Activated T-cell treated with anti-CD3 and anti-CD28 coated beads for 1 hour (primary cell): ENCODE measurements around the gene TNNC1.
A peak's percentile ranks its signal among the peaks of the same experiment; 100 is the strongest.

ENCODE experiments used
- DNase-seq: peaks from one replicate; pipeline ENCODE4 v3.0.0-alpha.2; 2020; ENCODE audit warnings: low read depth

Gene TNNC1

DNA sequence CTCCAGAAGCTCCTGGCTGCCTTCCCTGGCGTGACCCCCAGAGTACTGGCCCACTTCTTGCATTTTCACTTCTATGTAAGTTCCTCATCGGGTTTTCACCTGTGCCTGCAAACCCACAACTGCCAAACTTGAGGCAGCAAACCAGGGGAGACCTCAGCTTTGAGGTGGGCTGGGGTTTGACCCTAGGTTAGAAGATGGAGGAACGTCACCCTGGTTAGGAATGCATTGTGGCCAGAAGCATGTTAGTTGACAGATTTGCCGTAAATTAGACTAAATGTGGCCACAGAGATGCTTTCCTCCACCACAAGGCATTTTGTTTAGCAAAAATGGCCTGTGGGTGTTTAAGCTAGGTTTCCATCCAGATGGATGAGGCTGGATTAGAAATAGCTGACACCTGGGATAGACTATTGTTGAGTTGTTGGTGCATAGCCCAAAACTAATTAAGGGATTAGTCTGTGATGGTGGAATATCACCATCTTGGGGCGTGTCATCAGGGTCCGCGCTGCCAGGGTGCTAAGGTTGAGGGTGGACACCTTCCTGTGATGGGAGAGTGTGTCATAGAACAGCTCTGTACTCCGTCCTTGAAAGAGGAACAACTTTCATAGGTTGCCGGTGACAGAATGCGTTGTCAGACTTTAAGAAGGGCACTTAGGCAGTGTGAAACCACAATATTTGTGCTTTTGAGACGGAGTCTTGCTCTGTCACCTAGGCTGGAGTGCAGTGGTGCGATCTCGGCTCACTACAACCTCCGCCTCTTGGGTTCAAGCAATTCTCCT is 5.1 kb upstream of the TNNC1 start:
- no peak for DNase-seq

DNA sequence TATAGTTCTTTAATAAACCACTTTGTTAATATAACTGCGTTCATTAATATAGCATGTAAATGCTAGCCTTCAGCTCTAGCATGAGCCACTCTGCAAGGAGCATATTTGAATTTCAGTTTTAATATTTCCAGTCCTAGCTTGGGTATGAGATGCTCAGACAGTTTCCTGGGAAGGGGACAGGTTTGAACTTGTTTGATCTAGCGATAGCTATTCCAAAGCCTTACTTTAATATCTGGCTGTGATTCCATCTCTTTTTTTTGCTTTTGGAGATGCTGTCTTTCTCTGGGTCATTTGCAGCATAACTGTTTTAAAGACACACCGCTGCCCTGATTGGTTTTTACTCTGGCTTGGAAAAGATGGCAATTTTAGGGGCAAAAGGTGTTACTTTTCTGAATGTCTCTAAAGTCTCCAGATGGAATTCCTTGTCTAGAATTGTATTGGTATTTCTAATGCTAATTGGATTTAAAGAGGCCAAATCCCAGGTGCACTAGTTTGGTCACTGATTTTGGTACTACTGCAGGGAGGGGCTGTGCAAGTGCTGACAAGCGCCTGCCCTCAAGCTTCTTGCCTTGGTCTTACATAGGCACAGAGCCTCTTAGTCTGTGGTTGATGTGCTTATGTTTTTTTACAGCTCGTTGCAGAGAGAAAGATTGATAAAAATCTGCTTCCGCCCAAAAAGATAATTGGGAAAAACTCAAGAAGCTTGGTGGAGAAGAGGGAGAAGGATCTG is 4.4 kb upstream of the TNNC1 start:
- no peak for DNase-seq

DNA sequence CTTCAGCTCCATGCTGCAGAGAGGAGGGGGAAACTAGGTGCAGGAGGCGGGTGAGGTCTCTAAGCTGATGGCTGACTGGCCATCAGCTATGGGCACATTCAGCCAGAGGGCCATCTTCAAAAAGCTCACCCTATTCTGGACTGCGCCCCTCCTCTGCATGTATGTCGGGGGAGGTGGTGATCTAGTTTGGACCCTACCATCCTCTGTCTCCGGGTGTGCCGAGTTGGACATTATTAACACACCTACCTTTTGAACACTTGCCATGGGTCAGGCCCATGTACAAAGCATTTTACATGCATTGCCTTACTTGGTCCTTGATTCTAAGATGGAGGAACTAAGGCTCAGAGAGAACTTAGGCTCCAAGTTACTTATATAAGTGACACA is 3.0 kb upstream of the TNNC1 start:
- DNase-seq = no peak

DNA sequence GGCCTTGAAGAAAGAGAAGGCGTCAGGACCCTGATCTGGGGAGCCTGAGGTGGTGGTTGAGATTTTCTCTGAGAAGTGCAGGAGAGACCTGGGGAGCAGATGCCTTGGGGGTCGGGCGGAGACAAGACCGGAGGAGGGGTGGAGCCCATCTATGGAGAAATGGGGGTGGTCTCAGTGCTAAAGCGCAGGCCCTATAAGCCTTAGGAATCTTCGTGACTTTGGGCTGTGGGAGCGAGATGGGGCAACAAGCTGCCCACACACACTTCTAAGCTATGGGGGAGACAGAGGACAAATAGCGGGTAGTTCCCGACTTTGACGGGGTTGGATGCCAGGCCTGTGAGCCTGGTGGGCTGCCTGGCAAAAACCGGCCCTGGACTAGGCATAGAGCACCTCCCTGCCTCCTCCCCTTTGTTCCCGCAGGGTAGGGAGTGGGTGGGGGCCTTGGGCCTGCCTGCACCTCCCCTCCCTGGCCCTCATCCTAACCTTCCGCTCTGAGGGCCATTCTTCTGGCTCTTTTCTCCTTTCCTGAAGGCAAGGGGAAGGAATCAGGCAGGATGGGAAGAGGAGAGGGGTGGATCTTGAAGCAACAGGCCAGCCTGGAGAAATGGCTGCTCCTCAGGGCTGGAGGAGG is 2.4 kb upstream of the TNNC1 start:
- no peak for DNase-seq

DNA sequence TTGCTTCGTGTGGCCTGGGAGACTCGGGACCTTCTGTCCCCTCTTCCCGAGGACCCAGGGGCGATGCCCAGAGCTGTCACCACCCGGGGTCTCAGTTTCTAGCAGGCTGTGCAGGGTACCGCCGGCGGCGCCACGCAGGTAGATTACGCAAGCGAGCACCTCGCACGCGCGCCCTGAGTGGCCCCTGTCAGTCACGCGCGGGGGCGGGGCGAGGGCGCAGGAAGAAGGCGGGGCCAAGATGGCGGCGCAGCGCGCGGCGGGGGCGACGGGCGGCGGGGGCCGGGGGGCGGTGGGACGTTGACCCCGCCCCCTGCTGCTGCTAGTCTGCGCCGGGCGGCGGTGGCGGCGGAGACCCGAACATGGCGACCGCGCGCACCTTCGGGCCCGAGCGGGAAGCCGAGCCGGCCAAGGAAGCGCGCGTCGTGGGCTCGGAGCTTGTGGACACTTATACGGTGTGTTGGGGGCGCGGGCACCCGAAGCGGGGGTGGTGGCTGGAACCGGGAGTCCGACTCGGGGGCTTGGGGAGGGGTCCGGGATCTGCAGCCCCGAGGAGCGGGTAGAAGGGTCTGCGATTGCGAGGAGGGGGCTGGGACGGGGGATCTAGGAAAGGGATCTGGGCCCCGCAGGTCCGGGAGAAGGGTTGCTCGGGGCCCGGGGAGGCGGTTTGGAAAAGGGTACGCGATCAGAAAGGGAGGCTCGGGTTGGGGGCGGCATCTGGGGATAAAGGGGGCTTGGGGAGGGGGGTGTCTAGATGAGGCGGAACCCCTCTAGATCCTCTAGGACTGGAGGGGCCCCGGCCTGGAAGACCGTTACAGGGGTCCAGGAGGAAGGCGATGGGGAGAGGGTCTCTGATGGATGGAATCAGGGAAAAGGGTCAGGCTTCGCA is 1.7 kb upstream of the TNNC1 start, which contains the start of gene NISCH:
Gene NISCH, plus strand, starts transcription at position 322 of the 886 bp plus-strand sequence. Its CDS starts 38 bp downstream, at position 360.
- DNase-seq = peak; percentile 99

DNA sequence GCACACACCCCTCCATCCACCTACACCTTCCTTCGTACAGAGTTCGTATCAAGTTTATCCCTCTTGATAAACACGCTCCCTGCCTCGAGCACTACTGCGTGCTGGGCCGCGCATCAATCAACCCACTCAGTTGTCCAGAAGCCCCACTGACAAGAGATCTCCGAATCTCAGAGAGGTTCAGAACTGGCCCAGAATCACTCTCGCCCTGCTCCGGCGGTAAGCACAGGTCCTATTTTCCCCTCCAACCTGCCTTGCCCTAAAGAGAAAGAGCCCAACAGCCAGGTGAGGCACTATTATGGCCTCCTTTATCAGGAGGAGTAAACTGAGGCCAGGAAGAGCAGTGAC is 1.1 kb upstream of the TNNC1 start:
- no peak for DNase-seq

DNA sequence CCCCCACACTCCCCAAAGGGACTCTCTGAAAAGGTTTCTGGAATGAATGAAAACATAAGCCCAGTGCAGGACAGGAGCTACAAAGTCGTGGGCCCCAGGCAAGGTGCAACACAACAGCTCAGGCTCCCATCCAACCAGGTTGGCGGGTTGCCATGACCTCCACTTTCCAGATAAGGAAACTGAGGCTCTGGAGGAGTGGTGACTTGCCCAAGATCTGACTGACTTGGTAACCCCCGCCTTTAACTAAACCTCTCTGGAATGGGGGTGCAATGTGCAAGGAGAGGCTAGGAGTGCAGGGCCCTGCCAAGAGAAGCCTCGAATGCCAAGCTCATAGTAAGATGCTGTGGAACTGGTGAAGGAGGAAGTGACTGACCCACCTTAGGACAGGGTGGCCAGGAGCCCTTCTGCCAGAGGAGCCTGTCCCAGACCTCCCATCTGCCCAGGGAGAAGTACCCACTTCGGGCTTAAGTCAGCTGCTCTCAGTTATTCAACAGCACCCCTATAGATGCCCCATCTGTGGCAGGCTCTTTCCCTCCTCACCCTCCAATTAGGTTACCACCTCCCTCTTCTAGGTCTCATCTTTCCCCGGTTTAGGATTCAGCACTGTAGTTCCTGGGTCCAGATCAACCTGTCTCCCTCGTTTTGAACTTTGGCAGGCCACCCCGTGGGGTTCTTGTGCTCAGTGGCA is 553 bp upstream of the TNNC1 start:
- no peak for DNase-seq

DNA sequence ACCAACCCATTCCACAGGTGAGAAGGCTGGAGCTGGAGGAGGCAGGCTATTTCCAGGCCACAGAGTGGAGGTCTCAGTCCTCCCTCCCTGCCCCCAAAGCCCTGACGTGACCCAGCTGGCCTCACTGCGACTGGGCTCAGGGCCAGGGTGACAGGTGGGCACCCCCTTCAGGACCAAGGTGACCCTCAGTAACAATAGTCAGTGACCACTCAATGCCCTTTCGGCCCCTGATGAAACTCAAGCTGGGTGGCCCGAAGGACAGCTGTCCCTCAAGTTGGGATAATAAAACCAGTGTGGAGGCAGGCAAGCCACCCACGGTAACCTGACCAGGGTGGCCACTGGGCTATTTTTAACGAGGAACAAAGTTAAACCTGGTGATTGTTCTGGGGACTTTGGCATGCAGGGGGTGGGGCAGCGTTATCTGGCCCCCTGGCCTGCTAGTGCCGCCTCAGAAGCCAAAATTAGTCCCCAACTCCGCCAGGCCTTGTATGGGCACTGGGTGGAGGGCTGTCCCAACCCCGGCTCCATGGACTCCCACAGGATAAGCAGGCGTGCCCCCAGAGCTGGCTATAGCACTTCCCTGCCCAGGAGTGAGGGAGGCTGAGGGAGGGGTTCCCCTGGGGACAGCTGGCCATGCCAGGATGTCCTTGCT is 1.1 kb downstream of the TNNC1 start:
- DNase-seq = no peak

DNA sequence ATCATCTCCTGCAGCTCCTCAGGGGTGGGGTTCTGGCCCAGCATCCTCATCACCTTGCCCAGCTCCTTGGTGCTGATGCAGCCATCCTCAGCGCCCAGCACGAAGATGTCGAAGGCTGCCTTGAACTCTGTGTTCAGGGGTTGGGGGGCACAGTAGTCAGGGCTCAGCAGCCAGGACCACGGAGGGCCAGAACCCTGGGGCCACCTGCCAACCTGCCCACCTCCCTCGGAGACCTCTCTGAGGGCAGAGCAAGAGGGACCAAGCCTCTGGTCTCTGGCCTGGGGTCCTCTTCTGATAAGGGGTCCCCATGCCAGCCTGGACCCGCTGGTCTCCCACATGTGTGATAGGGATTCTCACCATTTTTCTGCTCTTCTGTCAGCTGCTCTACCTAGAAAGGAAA is 1.7 kb downstream of the TNNC1 start:
- DNase-seq = no peak

DNA sequence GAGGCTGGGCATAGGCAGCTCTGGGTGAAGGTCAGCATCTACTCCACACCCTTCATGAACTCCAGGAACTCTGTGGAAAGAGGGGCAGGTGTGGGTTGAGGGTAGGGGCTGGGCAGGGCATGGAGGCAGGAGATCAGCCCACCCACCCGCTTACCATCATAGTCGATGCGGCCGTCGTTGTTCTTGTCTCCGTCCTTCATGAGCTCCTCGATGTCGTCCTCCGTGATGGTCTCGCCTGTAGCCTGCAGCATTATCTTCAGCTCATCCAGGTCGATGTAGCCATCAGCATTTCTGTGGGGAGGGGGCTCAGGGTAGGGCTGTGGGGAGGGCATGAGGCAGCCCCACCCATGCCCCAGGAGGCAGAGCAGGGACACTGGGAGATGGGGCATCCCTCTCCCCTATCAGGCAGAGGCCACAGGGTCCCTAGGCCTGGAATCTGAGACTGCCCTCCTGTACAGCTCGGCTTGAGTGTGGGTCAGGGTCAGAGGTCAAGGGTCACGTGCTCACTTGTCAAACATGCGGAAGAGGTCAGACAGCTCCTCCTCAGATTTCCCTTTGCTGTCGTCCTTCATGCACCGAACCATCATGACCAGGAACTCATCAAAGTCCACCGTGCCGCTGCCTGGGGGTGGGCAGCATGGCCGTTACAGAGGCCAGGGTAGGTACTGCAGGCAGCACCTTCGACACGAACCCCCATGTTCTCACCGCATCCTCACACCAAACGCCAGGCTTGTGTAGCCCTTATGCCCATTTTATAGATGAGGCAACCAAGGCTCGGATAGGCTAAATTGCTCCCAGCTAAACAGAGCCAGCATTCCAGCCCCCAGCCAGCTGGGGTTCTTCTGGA is 2.4 kb downstream of the TNNC1 start:
- DNase-seq = no peak

DNA sequence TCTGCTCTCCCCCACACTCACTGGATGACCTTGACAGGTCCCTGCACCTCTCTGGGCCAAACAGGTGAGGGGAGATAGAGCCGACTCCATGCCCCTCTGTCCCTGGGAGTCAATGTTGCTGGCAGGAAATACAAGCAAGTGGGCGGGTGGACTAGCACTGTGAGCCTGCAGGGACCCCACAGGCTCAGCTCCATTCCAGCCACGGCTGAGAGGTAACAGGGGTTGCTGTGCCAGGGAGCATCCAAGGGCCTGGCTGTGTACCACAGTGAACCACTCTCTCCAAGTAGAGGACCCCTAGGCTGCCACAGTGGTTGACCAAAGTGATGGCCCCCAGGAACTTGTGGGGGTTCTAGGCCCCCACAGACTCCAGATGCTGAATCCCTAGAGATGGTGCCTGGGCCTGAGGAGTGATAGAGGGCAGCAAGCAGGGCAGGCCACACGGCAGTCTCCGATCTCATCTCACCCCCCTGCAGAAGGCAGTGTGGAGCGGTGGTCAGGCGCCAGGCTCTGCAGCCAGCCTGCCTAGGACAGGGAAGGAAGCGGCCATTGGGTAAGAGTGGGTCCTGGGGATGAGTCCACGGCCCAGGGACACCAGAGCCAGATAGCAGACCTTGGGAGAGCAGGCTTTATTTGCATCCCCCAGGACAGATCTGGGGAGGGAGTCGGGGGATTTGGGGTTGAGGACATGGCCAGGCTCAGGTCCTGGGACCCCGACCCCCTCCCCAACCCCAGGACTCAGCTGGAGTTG is 3.2 kb downstream of the TNNC1 start:
- DNase-seq = no peak

DNA sequence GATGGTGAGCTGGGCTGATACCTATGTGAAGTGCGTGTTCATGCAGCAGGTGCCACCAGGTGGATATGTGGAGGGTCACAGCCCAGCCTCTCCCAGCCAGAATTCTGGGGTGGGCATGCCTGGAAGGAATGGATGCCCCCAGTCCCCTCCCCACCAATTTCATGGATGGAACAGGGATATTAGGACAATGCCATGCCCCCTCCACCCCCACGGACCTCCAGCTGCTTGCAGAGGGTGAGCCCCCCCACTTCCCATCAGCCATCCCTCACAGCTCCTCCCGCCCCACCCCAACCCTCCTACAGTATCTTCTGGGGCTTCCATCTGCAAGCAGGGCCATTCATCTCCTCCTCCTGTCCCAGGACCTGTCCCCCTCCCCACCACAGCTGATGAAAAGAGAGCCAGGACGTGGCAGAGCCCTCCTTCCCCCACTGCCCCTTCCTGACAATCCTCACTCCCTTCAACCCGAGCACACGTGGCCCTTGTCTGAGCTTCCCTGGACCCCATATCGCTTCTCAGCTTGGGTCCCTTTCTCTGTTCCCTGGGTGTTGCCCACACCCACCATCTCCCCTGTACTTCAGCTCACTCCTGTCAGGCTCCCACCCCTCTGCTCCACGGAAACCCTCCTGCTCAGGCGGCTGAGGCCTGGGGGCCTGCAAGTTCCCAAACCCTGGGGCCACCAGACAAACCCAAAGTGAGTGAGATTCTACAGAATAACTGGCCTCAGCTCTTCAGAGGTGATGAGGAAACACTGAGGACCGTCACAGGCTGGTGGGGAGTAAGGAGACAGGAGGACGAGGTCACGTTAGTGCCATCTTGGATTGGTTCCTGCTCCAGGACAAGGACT is 6.1 kb downstream of the TNNC1 start:
- DNase-seq = no peak

DNA sequence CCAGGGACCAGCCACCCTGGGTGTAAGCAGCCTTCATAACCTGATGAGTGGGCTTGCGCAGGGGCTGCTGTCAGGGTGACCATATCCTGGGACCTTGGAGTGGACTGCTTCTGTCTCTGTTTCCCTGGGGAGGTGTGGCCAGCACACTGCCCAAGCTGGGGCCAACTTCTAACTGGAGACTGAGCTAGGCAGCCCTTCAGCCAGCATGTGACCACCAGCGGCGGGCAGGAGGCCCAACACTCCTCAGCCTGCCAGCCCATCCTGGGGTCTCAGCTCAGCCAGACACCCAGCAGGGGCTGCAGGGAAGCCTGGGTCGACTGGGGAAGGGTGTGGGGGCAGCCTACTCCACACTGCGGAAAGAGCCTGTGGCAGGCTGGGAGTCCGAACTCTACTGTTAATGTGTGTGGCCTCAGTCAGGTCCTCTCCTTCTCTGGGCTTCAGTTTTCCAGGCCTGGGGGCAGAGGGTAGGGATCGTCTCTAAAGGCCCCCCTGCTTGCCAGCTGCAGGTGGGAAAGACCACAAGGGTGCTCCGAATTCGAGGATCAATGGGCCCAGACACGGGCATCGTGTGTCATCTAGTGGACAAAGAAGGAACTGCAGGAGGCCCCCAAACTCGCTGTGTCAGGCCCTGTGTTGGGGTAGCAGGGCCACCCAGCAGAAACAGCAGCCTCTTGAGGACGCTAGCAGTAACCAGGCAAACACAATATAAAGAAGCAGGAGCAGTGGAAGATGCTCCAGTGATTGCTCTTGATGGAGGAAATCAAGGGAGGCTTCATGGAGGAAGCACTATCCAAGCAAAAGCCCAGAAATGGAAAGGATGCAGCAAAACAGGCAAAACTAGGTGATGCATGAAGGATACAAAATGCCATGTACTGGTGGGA is 7.0 kb downstream of the TNNC1 start:
- DNase-seq = peak; percentile 62

DNA sequence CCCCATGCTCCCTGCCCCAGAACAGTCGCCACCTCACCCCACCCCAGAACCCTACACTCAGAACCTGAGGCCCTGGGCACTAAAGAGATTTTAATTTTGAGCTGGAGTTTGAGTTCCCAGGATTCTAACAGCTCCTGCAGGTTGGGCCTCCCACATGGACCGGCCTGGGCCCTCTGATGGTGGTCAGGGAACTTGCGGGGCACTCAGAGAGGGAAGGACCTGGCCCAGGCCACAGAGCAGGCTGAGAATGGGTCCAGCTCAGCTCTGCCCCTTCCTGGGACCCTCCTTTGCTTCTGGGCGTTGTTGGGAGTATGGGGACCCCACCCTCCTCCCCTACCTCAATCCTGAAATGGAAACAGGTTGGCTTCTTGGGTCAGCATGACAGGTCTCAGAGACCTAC is 7.8 kb downstream of the TNNC1 start:
- no peak for DNase-seq

DNA sequence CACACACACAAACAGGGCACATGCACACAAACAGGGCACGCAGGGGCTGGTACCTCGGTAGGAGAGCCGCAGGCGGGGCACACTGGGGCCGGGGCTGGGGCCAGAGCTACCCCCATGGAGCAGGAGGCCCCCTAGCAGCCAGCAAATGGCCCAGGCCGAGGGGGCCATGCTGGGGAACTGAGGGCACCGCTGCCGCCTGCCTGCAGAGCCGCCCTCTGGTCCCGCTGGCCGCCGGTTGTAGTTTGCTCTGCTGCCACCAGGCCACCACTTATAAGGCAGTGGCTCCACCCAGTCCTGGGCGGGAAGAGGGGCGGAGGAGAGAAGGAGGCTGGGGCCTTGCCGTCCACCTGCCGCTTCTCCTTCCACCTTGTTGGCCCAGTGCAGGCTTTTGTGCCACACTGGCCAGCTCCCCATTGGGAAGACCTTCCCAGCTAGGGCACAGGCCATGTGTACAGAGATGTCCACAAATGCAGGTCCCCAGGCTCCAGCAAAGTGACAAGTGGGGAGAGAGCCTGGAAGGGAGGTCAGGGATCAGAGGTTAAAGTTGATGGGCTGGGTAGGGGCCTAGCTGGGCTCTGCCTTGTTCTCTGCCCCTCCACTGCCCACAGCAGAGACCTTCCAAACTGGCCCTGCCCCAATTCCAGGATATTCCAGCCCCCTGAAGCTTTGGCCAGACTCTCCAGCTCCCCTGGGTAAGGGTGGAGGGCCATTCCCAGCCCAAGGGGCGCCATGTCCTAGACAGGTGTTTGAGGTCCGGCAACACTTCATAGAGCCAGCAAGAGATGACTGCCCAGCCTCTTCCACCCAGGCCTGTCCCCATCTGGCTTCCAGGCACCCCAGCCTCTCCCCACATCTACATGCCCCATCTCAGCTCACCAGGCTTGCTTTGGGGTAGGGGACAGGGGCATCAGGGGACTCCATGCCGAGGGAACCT is 8.7 kb downstream of the TNNC1 start, which contains the start of gene SEMA3G:
Gene SEMA3G, minus strand, starts transcription at position 244 of the 934 bp plus-strand sequence. Its CDS starts 76 bp downstream, at position 168.
- peak; percentile 60 for DNase-seq
